ENCODE measurements around the gene SLPI.

The SLPI gene

GRCh38 chr20:45254383-45255262 is at the start of gene SLPI:
Gene SLPI (minus strand): TSS chr20:45254564. CDS start chr20:45254543, 21 bp downstream.
- DNase-seq (ENCODE audit: low spot score) = peak; percentile 57

- no peak for DNase-seq (ENCODE audit: low spot score)
Measured at GRCh38 chr20:45303586-45304463, 49.5 kb upstream of the SLPI start.

- no peak for DNase-seq (ENCODE audit: low spot score)
Measured at GRCh38 chr20:45301824-45302271, 47.5 kb upstream of the SLPI start.

- peak; percentile 45 for DNase-seq (ENCODE audit: low spot score)
Measured at GRCh38 chr20:45300961-45301360, 46.6 kb upstream of the SLPI start.

GRCh38 chr20:45299786-45300185 is 45.4 kb upstream of the SLPI start:
- no peak for DNase-seq (ENCODE audit: low spot score)

GRCh38 chr20:45297786-45298497 is 43.6 kb upstream of the SLPI start:
- no peak for DNase-seq (ENCODE audit: low spot score)

- no peak for DNase-seq (ENCODE audit: low spot score)
Measured at GRCh38 chr20:45294659-45295058, 40.3 kb upstream of the SLPI start.

GRCh38 chr20:45294003-45294368 is 39.6 kb upstream of the SLPI start:
- DNase-seq (ENCODE audit: low spot score) = no peak

GRCh38 chr20:45293041-45294002 is 39.0 kb upstream of the SLPI start:
- DNase-seq (ENCODE audit: low spot score) = peak; percentile 92

- DNase-seq (ENCODE audit: low spot score) = no peak
Measured at GRCh38 chr20:45292343-45292742, 38.0 kb upstream of the SLPI start.

- no peak for DNase-seq (ENCODE audit: low spot score)
Measured at GRCh38 chr20:45291526-45291925, 37.2 kb upstream of the SLPI start.

- DNase-seq (ENCODE audit: low spot score) = peak; percentile 88
Measured at GRCh38 chr20:45290677-45291355, 36.5 kb upstream of the SLPI start.

GRCh38 chr20:45289942-45290676 is 35.7 kb upstream of the SLPI start:
- DNase-seq (ENCODE audit: low spot score) = no peak

GRCh38 chr20:45288860-45289259 is 34.5 kb upstream of the SLPI start:
- no peak for DNase-seq (ENCODE audit: low spot score)

GRCh38 chr20:45288376-45288775 is 34.0 kb upstream of the SLPI start:
- no peak for DNase-seq (ENCODE audit: low spot score)

- peak; percentile 24 for DNase-seq (ENCODE audit: low spot score)
Measured at GRCh38 chr20:45283551-45284057, 29.2 kb upstream of the SLPI start.

- no peak for DNase-seq (ENCODE audit: low spot score)
Measured at GRCh38 chr20:45282700-45283550, 28.6 kb upstream of the SLPI start.

- DNase-seq (ENCODE audit: low spot score) = no peak
Measured at GRCh38 chr20:45279992-45280391, 25.6 kb upstream of the SLPI start.

- DNase-seq (ENCODE audit: low spot score) = no peak
Measured at GRCh38 chr20:45275338-45275737, 21.0 kb upstream of the SLPI start.
